Gastrocnemius medialis (tissue), 4 donors: Measurements from ENCODE around the gene CTDSPL.

Experiments used
- CTCF ChIP-seq, 5 experiments: fragments of 450-650 bp in 3 of 5; fragments of 200-600 bp in 2 of 5; sonication (generic) in 2 of 5; IDR thresholded peaks in 4 of 5; conservative IDR thresholded peaks in 1 of 5; 1 replicate in 4 of 5; 2 replicates in 1 of 5; pipeline ENCODE4 v1.5.1; 2016 to 2019; ENCODE audit warnings: antibody characterized with exemption in 5 of 5, mild to moderate bottlenecking in 3 of 5, moderate library complexity in 3 of 5
- POLR2A ChIP-seq, 2 donors: fragments of 450-650 bp; IDR thresholded peaks; one replicate each; pipeline ENCODE4 v1.6.1; 2017; ENCODE audit warnings: antibody characterized with exemption in 2 of 2, mild to moderate bottlenecking in 2 of 2, moderate library complexity in 2 of 2

- TF ChIP-seq CTCF (IDR thresholded peaks at IDR 0.05 in 4 of 5, conservative IDR thresholded peaks at IDR 0.05 in 1 of 5) (no peak), POLR2A (IDR thresholded peaks at IDR 0.05) (peak in 1 of 2 donors; percentile 43)
Measured at GRCh38 chr3:37993820-37994638, 132.3 kb downstream of the CTDSPL start.
